ENCODE measurements around the gene ZNRF1. TPM values are rescaled to one million over a fixed set of nuclear protein-coding genes. Genes with fewer than 3 reads are reported as not detected.

Gene ZNRF1
- total and polyA plus RNA-seq, 4 donors, result 7.9 to 10.9 (median 9.2) TPM

DNA sequence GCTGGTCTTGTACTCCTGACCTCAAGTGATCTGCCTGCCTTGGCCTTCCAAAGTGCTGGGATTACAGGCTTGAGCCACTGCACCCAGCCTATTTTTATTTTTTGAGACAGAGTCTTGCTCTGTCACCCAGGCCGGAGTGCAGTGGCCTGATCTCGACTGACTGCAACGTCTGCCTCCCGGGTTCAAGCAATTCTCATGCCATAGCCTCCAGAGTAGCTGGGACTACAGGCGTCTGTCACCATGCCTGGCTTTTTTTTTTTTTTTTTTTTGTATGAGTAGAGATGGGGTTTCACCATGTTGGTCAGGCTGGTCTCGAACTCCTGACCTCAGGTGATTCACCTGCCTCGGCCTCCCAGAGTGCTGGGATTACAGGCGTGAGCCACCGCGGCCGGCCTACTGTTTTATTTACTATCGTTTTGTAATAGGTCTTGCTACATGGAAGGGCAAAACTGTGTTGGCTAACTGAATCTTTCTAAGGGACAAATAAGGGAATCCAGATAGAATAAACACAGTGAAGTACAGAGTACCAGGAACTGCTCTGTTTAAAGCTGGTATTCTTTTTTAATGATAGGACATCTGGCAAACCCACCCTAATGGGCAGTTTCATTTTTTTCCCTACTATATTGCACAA, 17.7 kb downstream of the ZNRF1 start (continued):
- TF ChIP-seq FOXA2 (IDR thresholded peaks at IDR 0.05), result peak; percentile 51
- peak; percentile 78 to 81 for TF ChIP-seq RXRA (IDR thresholded peaks at IDR 0.05)
- peak; percentile 67 to 72 for TF ChIP-seq HNF4A (conservative IDR thresholded peaks at IDR 0.05)

- peaks cover 0 to 2% (median under 1%) of the 10 kb centered on the region in 4 donors for H3K4me1 ChIP-seq (ENCODE audit: control insufficient read depth in 4 of 4, insufficient read depth in 4 of 4, low read length in 3 of 4)
- DNase-seq (ENCODE audit: low spot score), result no peak
- H3K27me3 ChIP-seq (ENCODE audit: control insufficient read depth in 4 of 4, insufficient read depth in 4 of 4, low read length in 3 of 4), result no peaks in the 10 kb centered on the region
- H3K9ac ChIP-seq (ENCODE audit: low read depth in 1 of 2, low read length in 2 of 2), result no peak overlapping the region
- H3K9me3 ChIP-seq (ENCODE audit: control insufficient read depth in 4 of 4, low read length in 3 of 4), result no peaks in the 10 kb centered on the region
- peak overlapping the region in 1 of 2 donors; percentile 7 for H3K27ac ChIP-seq (ENCODE audit: low read depth in 1 of 2, low read length in 2 of 2)
- no peak overlapping the region for H3K4me3 ChIP-seq (ENCODE audit: low read depth in 1 of 3, low read length in 3 of 3)
- 52% methylated on average over 3 of the region's 3 CpGs for WGBS
- no peaks in the 10 kb centered on the region for H3K36me3 ChIP-seq (ENCODE audit: control insufficient read depth in 4 of 4, insufficient read depth in 3 of 4, low read depth in 1 of 4, low read length in 3 of 4)
- TF ChIP-seq YY1 (IDR thresholded peaks at IDR 0.05) (no peak), MAX (IDR thresholded peaks at IDR 0.05) (no peak), TAF1 (conservative IDR thresholded peaks at IDR 0.05) (no peak), RAD21 (IDR thresholded peaks at IDR 0.05) (no peak), FOXA1 (IDR thresholded peaks at IDR 0.05) (no peak), HNF4A (conservative IDR thresholded peaks at IDR 0.05) (no peak), HNF4G (IDR thresholded peaks at IDR 0.05) (no peak), GABPA (IDR thresholded peaks at IDR 0.05 in 1 of 2, conservative IDR thresholded peaks at IDR 0.05 in 1 of 2) (no peak), SP1 (IDR thresholded peaks at IDR 0.05) (no peak), RXRA (IDR thresholded peaks at IDR 0.05) (no peak), CTCF (IDR thresholded peaks at IDR 0.05; ENCODE audit: low read depth, low read length, missing input control) (no peak), ATF3 (IDR thresholded peaks at IDR 0.05) (no peak), EGR1 (IDR thresholded peaks at IDR 0.05; ENCODE audit: low read depth in 2 of 2) (no peak)
Measured at GRCh38 chr16:75017670-75018525, 19.1 kb downstream of the ZNRF1 start.

DNA sequence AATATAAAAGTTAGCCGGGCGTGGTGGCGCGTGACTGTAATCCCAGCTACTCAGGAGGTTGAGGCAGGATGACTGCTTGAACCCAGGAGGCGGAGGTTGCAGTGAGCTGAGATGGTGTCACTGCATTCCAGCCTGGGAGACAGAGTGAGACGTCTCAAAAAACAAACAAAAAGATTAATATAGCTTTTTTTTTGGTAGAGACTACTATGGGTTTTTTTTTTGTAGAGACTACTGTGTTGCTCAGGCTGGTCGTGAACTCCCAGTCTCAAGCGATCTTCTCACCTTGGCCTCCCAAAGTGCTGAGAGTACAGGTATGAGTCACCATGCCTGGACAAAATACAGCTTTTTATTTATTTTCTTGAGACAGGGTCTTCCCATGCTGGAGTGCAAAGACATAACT, 20.2 kb downstream of the ZNRF1 start:
- no peak overlapping the region for H3K9ac ChIP-seq (ENCODE audit: low read depth in 1 of 2, low read length in 2 of 2)
- TF ChIP-seq REST (IDR thresholded peaks at IDR 0.05), result no peak
- TF ChIP-seq YY1 (IDR thresholded peaks at IDR 0.05), result no peak
- TF ChIP-seq FOXA1 (IDR thresholded peaks at IDR 0.05), result no peak
- TF ChIP-seq HNF4A (conservative IDR thresholded peaks at IDR 0.05), result no peak
- no peak for TF ChIP-seq HNF4G (IDR thresholded peaks at IDR 0.05)
- no peaks in the 10 kb centered on the region for H3K36me3 ChIP-seq (ENCODE audit: control insufficient read depth in 4 of 4, insufficient read depth in 3 of 4, low read depth in 1 of 4, low read length in 3 of 4)
- peaks cover 0 to 2% (median under 1%) of the 10 kb centered on the region in 4 donors for H3K4me1 ChIP-seq (ENCODE audit: control insufficient read depth in 4 of 4, insufficient read depth in 4 of 4, low read length in 3 of 4)
- H3K9me3 ChIP-seq (ENCODE audit: control insufficient read depth in 4 of 4, low read length in 3 of 4), result no peaks in the 10 kb centered on the region
- DNase-seq (ENCODE audit: low spot score), result no peak
- H3K4me3 ChIP-seq (ENCODE audit: low read depth in 1 of 3, low read length in 3 of 3), result no peak overlapping the region
- WGBS, result 92% methylated on average over 8 of the region's 8 CpGs
- H3K27me3 ChIP-seq (ENCODE audit: control insufficient read depth in 4 of 4, insufficient read depth in 4 of 4, low read length in 3 of 4), result no peaks in the 10 kb centered on the region
- no peak overlapping the region for H3K27ac ChIP-seq (ENCODE audit: low read depth in 1 of 2, low read length in 2 of 2)
